NB4 (cell line): Measurements from ENCODE around the gene GYS2.

Experiments
- MAX ChIP-seq: IDR thresholded peaks from 2 replicates; pipeline ENCODE4 v1.6.1; 2011; ENCODE audit warnings: low read depth, low read length
- MYC ChIP-seq: IDR thresholded peaks from 2 replicates; pipeline ENCODE4 v1.6.1; 2011; ENCODE audit warnings: low read depth, low read length
- TF ChIP-seq, protein P1 (sequence below): IDR thresholded peaks from one replicate; pipeline ENCODE4 v1.5.1; 2012; ENCODE audit warnings: low read depth, low read length

DNA sequence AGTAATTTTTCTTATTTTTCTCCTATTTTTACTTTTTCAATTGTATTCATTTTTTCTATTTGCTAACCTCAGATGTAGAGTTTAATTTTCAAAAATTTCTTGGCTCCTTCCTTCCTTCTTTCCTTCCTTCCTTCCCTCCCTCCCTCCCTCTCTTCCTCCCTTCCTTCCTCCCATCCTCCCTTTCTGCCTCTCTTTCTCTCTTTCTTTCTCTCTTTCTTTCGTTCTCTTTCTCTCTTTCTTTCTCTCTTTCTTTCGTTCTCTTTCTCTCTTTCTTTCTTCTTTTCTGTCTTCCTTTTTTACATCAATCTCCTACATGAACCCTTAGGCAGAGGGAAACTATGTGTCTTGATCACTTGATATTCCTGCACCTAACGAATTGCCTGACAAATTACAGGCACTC lies 12.4 kb upstream of the GYS2 start:
- TF ChIP-seq MAX (no peak), MYC (no peak)
- TF ChIP-seq, protein P1, sequence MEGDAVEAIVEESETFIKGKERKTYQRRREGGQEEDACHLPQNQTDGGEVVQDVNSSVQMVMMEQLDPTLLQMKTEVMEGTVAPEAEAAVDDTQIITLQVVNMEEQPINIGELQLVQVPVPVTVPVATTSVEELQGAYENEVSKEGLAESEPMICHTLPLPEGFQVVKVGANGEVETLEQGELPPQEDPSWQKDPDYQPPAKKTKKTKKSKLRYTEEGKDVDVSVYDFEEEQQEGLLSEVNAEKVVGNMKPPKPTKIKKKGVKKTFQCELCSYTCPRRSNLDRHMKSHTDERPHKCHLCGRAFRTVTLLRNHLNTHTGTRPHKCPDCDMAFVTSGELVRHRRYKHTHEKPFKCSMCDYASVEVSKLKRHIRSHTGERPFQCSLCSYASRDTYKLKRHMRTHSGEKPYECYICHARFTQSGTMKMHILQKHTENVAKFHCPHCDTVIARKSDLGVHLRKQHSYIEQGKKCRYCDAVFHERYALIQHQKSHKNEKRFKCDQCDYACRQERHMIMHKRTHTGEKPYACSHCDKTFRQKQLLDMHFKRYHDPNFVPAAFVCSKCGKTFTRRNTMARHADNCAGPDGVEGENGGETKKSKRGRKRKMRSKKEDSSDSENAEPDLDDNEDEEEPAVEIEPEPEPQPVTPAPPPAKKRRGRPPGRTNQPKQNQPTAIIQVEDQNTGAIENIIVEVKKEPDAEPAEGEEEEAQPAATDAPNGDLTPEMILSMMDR = no peak
